Measurements from ENCODE around the gene GLDC. TPM values are rescaled to one million over a fixed set of nuclear protein-coding genes. Genes with fewer than 3 reads are reported as not detected.

Gene GLDC
- total and polyA plus RNA-seq, 10 of the 15 experiments (the other 5 are each of a cell fraction or from before 2014, with no cell fraction given) = 33.1 to 165 (median 114) TPM

DNA sequence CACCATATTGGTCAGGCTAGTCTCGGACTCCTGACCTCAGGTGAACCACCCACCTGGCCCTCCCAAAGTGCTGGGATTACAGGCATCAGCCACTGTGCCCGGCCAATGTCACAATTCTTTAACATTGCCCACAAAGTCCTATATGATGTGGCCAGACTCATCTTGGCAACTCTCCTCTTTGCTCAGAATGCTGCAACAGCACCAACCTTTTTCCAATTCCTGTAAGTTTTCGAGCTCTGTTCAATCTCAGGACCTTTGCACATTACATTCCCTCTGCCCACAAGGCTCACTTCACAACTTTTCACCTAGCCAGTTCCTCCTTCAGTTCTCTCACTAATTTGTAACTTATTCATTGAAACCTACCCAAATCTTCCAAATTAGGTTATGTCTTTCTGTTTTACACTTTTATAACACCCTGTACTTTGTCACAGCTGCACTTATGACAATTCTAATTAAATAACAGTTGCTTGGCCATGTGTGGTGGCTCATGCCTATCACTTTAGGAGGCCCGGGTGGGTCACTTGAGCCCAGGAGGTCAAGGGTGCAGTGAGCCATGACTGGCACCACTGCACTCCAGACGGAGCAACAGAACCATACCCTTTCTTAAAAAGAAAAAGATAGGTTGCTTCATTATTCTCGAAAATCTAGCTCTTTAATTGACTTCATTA is 30.9 kb upstream of the GLDC start:
- in situ Hi-C loops (cut with MboI) = no loop called here
- intact Hi-C loops (cut with micrococcal nuclease; ENCODE audit: unreplicated experiment) = no loop called here
- H2AFZ ChIP-seq (ENCODE audit: control insufficient read depth, low read depth, low read length) = no peak overlapping the region
- H3K27me3 ChIP-seq (replicated peaks in 1 of 2; ENCODE audit: control insufficient read depth in 2 of 2, insufficient read depth in 2 of 2, low read length in 1 of 2) = no peaks in the 10 kb centered on the region
- 74% methylated on average over 6 of the region's 6 CpGs for WGBS (ENCODE audit: insufficient coverage, insufficient replicate concordance, low lambda C conversion rate, missing lambda C conversion rate)
- no peak overlapping the region for H3K4me2 ChIP-seq (ENCODE audit: control insufficient read depth, insufficient read depth)
- CTCF ChIA-PET = interaction anchor here (0.8 to 3.6 kb wide), 13 partner anchors 9 to 101 kb away, joined by 3 to 18 read pairs (median 5); no protein-coding TSS in a partner anchor
- no peaks in the 10 kb centered on the region for H3K36me3 ChIP-seq (ENCODE audit: control insufficient read depth in 2 of 2, insufficient read depth in 2 of 2, low read length in 1 of 2)
- peak; percentile 4 for ATAC-seq
- no peaks in the 10 kb centered on the region for H3K9me3 ChIP-seq (replicated peaks; ENCODE audit: control insufficient read depth, insufficient read depth, low read length)
- H3K27ac ChIP-seq (ENCODE audit: control insufficient read depth, insufficient read depth) = no peak overlapping the region
- peaks cover 12% of the 10 kb centered on the region for H3K4me1 ChIP-seq (ENCODE audit: control insufficient read depth, insufficient read depth, low read length)
- DNase-seq (ENCODE audit: low read depth, low spot score) = no peak
- RAD21 ChIA-PET (ENCODE audit: unreplicated experiment) = interaction anchor here (0.9 to 2.8 kb wide), 16 partner anchors 9 to 491 kb away, joined by 3 to 9 read pairs (median 4); partner anchors contain the start of gene UHRF2
- no TSS peak for BruUV-seq (replicated peaks)
- H4K20me1 ChIP-seq (ENCODE audit: control insufficient read depth, insufficient read depth) = no peaks in the 10 kb centered on the region
- FAIRE-seq = no peak
- no peak overlapping the region for H3K9ac ChIP-seq (ENCODE audit: control insufficient read depth, insufficient read depth, low read length)
- SMC1A ChIA-PET (ENCODE audit: uncharacterized antibody, unreplicated experiment) = interaction anchor here (0.6 to 4.2 kb wide), 21 partner anchors 9 to 328 kb away, joined by 3 to 21 read pairs (median 5); partner anchors contain the start of gene GLDC
- H3K79me2 ChIP-seq (ENCODE audit: control insufficient read depth, insufficient read depth, low read length) = peaks cover 2% of the 10 kb centered on the region; the same call in 1 of the 2 replicates
- no peak overlapping the region for H3K4me3 ChIP-seq
- POLR2A ChIA-PET = interaction anchor here (0.6 to 6.9 kb wide), 12 partner anchors 12 to 82 kb away, joined by 3 to 28 read pairs (median 3); no protein-coding TSS in a partner anchor
- peak; percentile 91 for TF ChIP-seq NR2F1 (conservative IDR thresholded peaks at IDR 0.05)
- peak; percentile 53; the same call in 1 of the 2 replicates for TF ChIP-seq ZNF217 (IDR thresholded peaks at IDR 0.05)
- 0 out of 4 replicates have a peak, but pooled peaks of 1 of the 2 experiments have one; percentile 26 for TF ChIP-seq EP300 (IDR thresholded peaks at IDR 0.05; ENCODE audit: borderline replicate concordance in 1 of 2, control insufficient read depth in 1 of 2, low read depth in 2 of 2, low read length in 2 of 2)
- TF ChIP-seq, protein P1, sequence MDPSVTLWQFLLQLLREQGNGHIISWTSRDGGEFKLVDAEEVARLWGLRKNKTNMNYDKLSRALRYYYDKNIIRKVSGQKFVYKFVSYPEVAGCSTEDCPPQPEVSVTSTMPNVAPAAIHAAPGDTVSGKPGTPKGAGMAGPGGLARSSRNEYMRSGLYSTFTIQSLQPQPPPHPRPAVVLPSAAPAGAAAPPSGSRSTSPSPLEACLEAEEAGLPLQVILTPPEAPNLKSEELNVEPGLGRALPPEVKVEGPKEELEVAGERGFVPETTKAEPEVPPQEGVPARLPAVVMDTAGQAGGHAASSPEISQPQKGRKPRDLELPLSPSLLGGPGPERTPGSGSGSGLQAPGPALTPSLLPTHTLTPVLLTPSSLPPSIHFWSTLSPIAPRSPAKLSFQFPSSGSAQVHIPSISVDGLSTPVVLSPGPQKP (IDR thresholded peaks at IDR 0.05; ENCODE audit: low read depth, low read length) = no peak
- peak; percentile 28 to 29; a peak in 1 of 4 replicates for TF ChIP-seq BHLHE40 (IDR thresholded peaks at IDR 0.05; ENCODE audit: borderline replicate concordance in 1 of 2, low read depth in 2 of 2, low read length in 1 of 2)
- TF ChIP-seq, protein P2, sequence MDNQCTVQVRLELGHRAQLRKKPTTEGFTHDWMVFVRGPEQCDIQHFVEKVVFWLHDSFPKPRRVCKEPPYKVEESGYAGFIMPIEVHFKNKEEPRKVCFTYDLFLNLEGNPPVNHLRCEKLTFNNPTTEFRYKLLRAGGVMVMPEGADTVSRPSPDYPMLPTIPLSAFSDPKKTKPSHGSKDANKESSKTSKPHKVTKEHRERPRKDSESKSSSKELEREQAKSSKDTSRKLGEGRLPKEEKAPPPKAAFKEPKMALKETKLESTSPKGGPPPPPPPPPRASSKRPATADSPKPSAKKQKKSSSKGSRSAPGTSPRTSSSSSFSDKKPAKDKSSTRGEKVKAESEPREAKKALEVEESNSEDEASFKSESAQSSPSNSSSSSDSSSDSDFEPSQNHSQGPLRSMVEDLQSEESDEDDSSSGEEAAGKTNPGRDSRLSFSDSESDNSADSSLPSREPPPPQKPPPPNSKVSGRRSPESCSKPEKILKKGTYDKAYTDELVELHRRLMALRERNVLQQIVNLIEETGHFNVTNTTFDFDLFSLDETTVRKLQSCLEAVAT (IDR thresholded peaks at IDR 0.05) = no peak
- peak; percentile 76 to 82; a peak in 3 of 4 replicates for TF ChIP-seq IKZF2 (IDR thresholded peaks at IDR 0.05)
- peak; percentile 91 for TF ChIP-seq MTA2 (IDR thresholded peaks at IDR 0.05; ENCODE audit: low read depth)
- TF ChIP-seq IKZF1 (conservative IDR thresholded peaks at IDR 0.05) = peak; percentile 88
- peak; percentile 30; the same call in 1 of the 2 replicates for TF ChIP-seq ZNF24 (IDR thresholded peaks at IDR 0.05)
- TF ChIP-seq SMARCA5 (IDR thresholded peaks at IDR 0.05) = peak; percentile 95
- TF ChIP-seq NBN (IDR thresholded peaks at IDR 0.05) = peak; percentile 59; the same call in 1 of the 2 replicates
- TF ChIP-seq DPF2 (IDR thresholded peaks at IDR 0.05) = peak; percentile 75
- no peak; the same call in 1 of the 2 replicates for TF ChIP-seq RAD51 (IDR thresholded peaks at IDR 0.05)
- TF ChIP-seq BMI1 (IDR thresholded peaks at IDR 0.05; ENCODE audit: borderline replicate concordance) = no peak; the same call in 1 of the 2 replicates
- TF ChIP-seq, protein P3, sequence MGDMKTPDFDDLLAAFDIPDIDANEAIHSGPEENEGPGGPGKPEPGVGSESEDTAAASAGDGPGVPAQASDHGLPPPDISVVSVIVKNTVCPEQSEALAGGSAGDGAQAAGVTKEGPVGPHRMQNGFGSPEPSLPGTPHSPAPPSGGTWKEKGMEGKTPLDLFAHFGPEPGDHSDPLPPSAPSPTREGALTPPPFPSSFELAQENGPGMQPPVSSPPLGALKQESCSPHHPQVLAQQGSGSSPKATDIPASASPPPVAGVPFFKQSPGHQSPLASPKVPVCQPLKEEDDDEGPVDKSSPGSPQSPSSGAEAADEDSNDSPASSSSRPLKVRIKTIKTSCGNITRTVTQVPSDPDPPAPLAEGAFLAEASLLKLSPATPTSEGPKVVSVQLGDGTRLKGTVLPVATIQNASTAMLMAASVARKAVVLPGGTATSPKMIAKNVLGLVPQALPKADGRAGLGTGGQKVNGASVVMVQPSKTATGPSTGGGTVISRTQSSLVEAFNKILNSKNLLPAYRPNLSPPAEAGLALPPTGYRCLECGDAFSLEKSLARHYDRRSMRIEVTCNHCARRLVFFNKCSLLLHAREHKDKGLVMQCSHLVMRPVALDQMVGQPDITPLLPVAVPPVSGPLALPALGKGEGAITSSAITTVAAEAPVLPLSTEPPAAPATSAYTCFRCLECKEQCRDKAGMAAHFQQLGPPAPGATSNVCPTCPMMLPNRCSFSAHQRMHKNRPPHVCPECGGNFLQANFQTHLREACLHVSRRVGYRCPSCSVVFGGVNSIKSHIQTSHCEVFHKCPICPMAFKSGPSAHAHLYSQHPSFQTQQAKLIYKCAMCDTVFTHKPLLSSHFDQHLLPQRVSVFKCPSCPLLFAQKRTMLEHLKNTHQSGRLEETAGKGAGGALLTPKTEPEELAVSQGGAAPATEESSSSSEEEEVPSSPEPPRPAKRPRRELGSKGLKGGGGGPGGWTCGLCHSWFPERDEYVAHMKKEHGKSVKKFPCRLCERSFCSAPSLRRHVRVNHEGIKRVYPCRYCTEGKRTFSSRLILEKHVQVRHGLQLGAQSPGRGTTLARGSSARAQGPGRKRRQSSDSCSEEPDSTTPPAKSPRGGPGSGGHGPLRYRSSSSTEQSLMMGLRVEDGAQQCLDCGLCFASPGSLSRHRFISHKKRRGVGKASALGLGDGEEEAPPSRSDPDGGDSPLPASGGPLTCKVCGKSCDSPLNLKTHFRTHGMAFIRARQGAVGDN (IDR thresholded peaks at IDR 0.05) = 0 out of 2 replicates have a peak, but pooled peaks have one; percentile 36
- TF ChIP-seq CHD4 (IDR thresholded peaks at IDR 0.05) = no peak

All from GM12878 (cell line).